Activated naive CD8-positive, alpha-beta T cell treated with anti-CD3 and anti-CD28 coated beads, Interleukin-2, amount 50 U/mL, for 16 hours (primary cell): ENCODE results near the gene PDE1C.

Source experiments
- DNase-seq: peaks from one replicate; pipeline ENCODE4 v3.0.0-alpha.2; 2020; ENCODE audit warnings: low read depth, low spot score

Gene PDE1C

GRCh38 chr7:31894308-31894707 lies 175.9 kb downstream of the PDE1C start:
- DNase-seq: no peak

DNA sequence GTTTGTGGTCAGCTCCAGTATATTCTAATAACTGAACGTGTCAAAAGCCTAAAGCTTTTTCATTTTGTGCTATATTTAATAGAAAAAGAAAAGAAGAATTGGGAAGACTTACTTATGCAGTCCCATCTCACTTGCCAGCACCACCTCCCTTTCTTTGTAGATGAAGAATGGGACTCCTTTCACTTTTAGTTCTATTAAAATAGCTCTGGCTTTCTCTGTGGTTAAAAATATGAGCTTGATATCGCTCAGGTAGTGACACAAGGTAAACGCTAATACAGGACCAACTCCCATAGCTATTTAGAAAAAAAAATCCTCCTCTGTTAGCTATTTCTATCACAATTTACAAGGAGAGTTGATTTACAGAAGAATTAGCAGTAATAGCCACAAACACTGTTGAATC lies 176.8 kb downstream of the PDE1C start:
- no peak for DNase-seq

- DNase-seq: no peak
These were observed 177.9 kb downstream of the PDE1C start for GRCh38 chr7:31892099-31892829.

GRCh38 chr7:31890766-31891165 lies 179.4 kb downstream of the PDE1C start:
- no peak for DNase-seq

GRCh38 chr7:31890198-31890597 lies 180.0 kb downstream of the PDE1C start:
- DNase-seq: no peak

DNA sequence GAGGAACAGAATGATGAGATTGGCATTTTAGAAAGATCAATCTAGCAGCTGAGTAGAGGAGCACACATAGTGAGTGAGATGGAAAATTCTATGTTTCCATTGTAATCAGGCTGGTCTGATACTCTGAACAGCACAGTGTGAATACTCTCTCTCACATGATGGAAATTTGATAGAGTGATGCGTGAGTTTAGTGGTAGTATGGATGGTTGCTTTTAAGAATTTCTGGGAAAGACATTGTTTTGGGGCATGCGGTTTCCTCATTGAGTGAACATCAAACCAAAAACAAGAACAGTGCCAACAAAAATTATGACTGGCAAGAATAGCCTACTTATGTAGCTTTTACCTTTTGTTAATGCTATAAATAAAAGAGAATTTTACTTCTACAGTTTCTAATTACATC lies 183.2 kb downstream of the PDE1C start:
- no peak for DNase-seq

DNA sequence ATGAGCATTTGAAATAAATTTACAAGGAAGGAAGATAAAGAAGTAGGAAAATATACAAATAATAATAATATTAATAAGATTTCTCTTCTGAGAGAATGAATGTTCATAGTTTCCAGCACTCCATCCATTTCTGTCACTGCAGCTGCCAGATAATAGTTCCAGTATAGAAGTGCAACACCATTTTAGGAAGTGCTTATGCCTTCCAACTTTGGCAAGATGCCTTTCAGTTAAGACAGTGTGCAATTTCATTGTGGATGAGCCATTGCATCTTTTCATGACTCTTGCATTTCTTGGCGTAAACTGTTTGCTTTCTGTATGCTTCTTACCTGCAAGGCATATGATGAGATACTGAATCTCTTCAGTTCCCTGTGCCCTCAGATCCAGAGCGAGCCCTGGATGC lies 185.0 kb downstream of the PDE1C start:
- no peak for DNase-seq

DNA sequence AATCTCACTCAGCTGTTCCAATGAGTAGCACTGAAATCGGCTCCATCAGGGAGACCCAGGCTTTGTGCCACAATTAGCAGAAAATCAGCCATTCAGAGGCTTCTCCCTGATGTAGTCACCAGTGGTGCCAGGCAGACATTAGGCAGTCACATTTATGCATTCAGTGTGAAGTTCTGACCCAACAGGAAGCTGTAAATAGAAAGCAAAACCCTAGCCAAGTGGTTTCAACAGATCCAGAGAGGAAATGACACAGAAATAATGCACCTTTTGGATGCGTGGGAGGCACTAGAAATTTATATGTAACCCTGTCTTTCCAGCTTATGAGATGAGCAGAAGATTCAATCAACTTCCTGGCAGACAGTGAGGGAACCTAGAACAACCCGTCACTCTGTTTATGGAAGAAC lies 186.4 kb downstream of the PDE1C start:
- no peak for DNase-seq

DNA sequence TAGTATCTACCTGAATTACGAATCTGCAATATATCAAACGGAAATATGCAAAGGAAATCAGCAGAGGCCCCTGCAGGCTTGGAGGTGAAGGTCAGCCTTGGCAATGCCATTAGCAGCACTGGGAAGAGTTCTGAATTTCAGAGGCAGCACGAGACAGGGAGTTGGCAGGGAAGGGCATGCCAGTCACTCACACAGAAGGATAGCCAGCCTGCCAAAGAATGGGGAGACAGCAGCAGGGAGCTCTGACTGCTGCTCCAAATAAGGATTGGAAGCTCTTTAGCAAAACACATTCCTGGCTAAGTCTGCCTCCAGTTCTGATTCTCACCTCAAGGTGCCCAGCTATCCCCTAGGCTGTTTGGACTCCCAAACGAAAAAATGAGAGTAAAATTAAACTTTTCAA lies 188.0 kb downstream of the PDE1C start:
- no peak for DNase-seq

DNA sequence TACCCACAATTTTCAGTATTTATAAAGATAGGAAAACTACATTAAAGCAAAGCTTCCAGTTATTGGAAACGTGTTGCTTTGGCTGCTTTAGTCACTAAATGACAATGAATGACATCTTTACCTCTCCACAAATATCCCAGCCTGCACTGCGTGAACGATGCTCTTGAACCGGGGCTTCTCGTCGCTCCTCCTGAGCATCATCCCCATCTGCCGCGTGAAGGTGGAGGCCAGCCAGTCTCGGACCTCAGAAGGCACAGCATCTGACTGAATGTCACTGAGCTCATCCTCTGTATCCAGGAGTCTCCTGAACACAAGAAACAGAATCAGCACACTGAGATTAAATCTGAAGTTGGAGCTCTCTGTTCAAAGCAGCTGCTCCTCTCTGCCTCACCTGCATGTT lies 191.3 kb downstream of the PDE1C start:
- DNase-seq: no peak

GRCh38 chr7:31875424-31875823 lies 194.8 kb downstream of the PDE1C start:
- no peak for DNase-seq

GRCh38 chr7:31874631-31875386 lies 195.4 kb downstream of the PDE1C start:
- DNase-seq: no peak

GRCh38 chr7:31873816-31874597 lies 196.2 kb downstream of the PDE1C start:
- DNase-seq: no peak

DNA sequence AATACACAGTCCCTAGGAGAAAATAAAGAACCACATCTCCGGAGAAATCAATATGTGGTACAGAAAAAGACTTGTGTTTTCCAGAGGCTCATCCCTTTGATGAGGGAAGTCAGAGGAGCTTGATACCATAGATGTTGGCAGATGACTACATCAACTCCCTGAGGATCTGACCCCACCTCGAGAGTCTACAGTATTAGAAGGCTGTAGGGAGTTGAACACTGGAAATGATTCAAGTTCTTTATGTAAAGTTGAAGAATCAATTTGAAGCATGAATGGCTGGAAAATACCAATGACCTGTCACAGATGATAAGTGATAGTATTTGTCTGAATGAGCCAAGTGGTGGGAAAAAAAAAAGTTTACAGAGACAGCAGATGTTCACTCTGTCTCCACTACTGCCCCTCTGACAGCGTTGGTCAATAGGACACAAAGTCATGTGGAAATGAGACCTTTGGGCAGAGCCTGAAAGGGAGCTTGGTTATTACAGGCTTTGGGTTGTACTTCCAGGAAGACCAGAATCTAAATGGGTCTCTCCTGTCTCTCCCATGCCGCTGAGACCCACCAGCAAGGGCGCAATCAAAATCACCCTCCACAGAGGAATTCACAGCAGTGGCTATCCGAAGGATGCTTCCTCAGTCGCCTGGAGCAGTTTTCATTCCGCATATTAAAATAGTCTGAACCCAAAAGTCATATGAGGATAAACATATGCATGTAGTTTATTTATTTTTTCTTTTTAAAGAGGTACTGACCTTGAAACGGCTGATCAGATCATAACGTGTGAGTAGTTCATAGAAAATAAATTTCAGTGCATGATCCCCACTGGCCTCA lies 197.4 kb downstream of the PDE1C start:
- no peak for DNase-seq

- DNase-seq: no peak
These were observed 205.6 kb downstream of the PDE1C start for GRCh38 chr7:31864646-31865045.

GRCh38 chr7:31860925-31861324 lies 209.3 kb downstream of the PDE1C start:
- DNase-seq: no peak

GRCh38 chr7:31858055-31858454 lies 212.2 kb downstream of the PDE1C start:
- DNase-seq: no peak

GRCh38 chr7:31857172-31857571 lies 213.0 kb downstream of the PDE1C start:
- no peak for DNase-seq

GRCh38 chr7:31856337-31856736 lies 213.9 kb downstream of the PDE1C start:
- no peak for DNase-seq

- DNase-seq: no peak
These were observed 214.7 kb downstream of the PDE1C start for GRCh38 chr7:31855530-31855929.

GRCh38 chr7:31853380-31853779 lies 216.8 kb downstream of the PDE1C start:
- no peak for DNase-seq

GRCh38 chr7:31852462-31852861 lies 217.7 kb downstream of the PDE1C start:
- DNase-seq: no peak
